Progenitor cell of endocrine pancreas (in vitro differentiated cells): ENCODE measurements around the gene CTBP1. TPM values are rescaled to one million over a fixed set of nuclear protein-coding genes. Genes with fewer than 3 reads are reported as not detected.

Experiments
- DNase-seq: peaks from one replicate; pipeline ENCODE4 v3.0.0; 2021; ENCODE audit warnings: low spot score; ENCODE audit not compliant: unreplicated experiment
- H3K27ac Mint-ChIP-seq: 2 replicates; pipeline ENCODE4 v1.8.0; 2021; ENCODE audit warnings: mild to moderate bottlenecking, moderate library complexity, mixed read lengths
- H3K27me3 Mint-ChIP-seq: 2 replicates; pipeline ENCODE4 v1.8.0; 2021; ENCODE audit warnings: mixed read lengths
- H3K36me3 Mint-ChIP-seq: 2 replicates; pipeline ENCODE4 v1.8.0; 2022; ENCODE audit warnings: mixed read lengths; ENCODE audit not compliant: insufficient read depth
- H3K4me1 Mint-ChIP-seq: 2 replicates; pipeline ENCODE4 v1.8.0; 2021; ENCODE audit warnings: low read depth, mixed read lengths
- H3K4me3 Mint-ChIP-seq: 2 replicates; pipeline ENCODE4 v1.8.0; 2021; ENCODE audit warnings: low read depth, mild to moderate bottlenecking, moderate library complexity, mixed read lengths
- H3K9me3 Mint-ChIP-seq: 2 replicates; pipeline ENCODE4 v1.8.0; 2021; ENCODE audit warnings: low read depth, mixed read lengths
- total RNA-seq: library from RNA; stranded (reverse); gene quantifications from 2 replicates; pipeline ENCODE4 v1.2.1, GENCODE V29; 2021
- TF ChIP-seq, protein P1 (sequence below): fragments of 200-600 bp; sonication (generic); IDR thresholded peaks from one replicate; pipeline ENCODE4 v1.5.0; 2021; ENCODE audit warnings: antibody characterized with exemption, mild to moderate bottlenecking; ENCODE audit not compliant: unreplicated experiment

CTBP1 gene
- total RNA-seq, 1 donor from 2014 or later: 199 TPM

DNA sequence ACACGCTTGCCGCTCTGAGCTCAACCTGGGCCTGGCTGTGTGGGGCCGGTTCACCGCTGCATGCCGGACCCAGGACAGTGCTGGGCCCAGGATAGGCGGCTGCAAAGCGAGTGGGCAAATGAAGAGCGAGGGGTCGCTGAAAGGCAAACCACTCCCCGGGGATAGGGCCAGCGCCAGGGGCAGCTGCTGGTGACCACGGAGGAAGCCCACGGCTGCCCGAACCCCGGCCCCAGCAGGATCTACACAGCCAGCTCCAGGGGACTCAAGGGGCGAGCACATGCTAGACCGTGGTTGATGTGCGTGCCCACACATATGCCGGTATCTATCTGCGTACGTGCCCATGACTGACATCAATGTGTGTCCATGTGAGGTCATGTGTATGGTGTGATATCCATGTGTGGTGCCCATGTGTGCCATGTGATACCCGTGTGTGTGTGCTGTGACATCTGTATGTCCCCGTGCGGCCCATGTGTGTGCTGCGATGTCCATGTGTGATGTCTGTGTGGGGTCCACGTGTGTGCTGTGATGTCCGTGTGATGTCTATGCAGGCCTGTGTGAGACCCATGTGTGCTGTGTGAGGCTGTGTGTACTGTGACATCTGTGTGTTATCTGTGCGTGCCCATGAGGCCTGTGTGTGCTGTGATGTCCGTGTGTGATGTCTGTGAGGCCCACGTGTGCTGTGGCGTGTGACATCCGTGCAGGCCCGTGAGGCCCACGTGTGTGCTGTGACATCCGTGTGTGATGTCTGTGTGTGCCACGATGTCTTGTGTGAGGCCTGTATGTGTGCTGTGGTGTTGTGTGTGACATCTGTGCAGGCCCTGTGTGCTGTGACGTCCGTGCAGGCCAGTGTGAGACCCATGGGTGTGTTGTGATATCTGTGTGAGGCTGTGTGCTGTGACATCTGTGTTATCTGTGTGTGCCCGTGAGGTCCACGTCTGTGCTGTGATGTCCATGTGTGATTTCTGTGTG lies 24.8 kb downstream of the CTBP1 start:
- TF ChIP-seq, protein P1, sequence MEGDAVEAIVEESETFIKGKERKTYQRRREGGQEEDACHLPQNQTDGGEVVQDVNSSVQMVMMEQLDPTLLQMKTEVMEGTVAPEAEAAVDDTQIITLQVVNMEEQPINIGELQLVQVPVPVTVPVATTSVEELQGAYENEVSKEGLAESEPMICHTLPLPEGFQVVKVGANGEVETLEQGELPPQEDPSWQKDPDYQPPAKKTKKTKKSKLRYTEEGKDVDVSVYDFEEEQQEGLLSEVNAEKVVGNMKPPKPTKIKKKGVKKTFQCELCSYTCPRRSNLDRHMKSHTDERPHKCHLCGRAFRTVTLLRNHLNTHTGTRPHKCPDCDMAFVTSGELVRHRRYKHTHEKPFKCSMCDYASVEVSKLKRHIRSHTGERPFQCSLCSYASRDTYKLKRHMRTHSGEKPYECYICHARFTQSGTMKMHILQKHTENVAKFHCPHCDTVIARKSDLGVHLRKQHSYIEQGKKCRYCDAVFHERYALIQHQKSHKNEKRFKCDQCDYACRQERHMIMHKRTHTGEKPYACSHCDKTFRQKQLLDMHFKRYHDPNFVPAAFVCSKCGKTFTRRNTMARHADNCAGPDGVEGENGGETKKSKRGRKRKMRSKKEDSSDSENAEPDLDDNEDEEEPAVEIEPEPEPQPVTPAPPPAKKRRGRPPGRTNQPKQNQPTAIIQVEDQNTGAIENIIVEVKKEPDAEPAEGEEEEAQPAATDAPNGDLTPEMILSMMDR: no peak
- Mint-ChIP-seq H3K4me3 (no peak overlapping the region), H3K4me1 (no peaks in the 10 kb centered on the region), H3K36me3 (peaks cover 37% of the 10 kb centered on the region), H3K27ac (peak overlapping the region; percentile 73), H3K9me3 (no peaks in the 10 kb centered on the region), H3K27me3 (no peaks in the 10 kb centered on the region)
- DNase-seq: no peak

DNA sequence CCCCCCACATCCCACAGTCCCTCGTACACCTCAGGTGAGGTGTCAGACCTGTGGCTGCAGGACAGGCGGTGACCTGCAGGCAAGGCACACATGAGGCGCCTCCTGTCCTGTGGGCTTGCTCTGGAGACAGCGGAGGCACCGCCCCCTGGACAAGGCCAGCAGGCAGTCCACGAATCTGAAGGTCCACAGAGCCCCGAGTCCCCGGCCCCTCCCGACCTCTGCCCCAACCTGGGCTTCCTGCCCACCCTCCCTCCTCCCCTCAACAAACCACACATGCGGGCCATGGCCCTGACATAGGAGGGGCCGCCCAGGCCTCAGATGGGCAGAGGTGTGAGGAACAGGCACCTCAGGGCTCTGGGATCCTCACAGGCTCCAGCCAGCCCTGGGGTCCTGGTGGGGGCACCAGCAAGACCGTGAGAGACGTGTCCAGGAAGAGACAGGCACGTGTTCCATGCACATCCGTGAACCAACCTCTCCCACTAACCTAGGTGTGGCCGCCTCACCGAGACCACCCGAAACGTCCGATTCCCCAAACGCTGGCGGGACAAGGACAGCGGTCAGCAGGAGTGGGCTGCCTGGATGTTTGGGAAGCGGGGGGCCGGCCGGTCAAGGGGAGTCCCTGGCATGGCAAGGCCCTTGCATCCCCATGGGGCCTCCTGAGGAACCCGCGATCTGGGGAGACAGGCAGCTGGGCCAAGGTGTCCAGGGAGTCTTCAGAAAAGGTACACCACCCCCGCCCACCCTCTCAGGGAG lies 25.8 kb downstream of the CTBP1 start:
- Mint-ChIP-seq H3K27me3 (no peaks in the 10 kb centered on the region), H3K4me1 (no peaks in the 10 kb centered on the region), H3K27ac (no peak overlapping the region), H3K36me3 (peaks cover 41% of the 10 kb centered on the region), H3K4me3 (no peak overlapping the region), H3K9me3 (no peaks in the 10 kb centered on the region)
- TF ChIP-seq, protein P1: no peak
- no peak for DNase-seq

DNA sequence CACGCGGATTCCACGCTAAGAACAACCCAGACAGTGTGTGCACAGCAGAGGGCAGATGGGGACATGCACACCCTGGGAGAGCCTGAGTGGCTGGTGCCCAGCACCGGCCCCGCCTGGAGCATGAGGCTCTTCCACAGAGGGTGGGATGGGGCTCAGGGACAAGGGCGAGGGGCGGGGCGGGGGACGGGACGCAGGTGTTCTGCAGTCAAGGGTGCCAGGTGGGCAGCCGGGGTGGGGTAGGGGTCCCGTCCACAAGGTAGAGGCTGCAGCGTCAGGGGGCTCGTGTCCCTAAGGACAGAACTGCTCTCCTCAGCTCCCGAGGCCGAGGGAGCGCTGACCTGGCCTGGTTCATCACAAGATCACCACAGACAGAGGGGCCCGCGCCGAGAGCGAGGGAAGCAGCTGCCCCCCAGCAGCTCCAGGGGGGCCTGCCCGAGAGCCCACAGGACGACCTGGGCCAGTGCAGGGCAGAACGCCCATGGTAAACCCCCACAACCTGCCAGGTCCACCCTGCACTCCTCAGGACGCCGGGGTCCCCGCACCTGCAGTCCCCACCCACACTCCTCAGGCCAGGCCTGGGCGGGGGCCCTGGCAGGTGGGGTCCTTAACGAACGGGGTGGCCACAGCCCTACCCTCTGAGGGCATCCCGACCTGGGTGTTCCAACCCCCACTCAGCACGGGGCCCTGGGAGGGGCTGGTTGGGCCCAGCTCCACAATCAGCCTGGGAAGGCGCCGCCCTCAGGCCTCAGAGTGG lies 26.7 kb downstream of the CTBP1 start:
- Mint-ChIP-seq H3K4me3 (no peak overlapping the region), H3K36me3 (peaks cover 37% of the 10 kb centered on the region), H3K9me3 (no peaks in the 10 kb centered on the region), H3K27me3 (no peaks in the 10 kb centered on the region), H3K27ac (peak overlapping the region; percentile 67), H3K4me1 (no peaks in the 10 kb centered on the region)
- TF ChIP-seq, protein P1: no peak
- no peak for DNase-seq

DNA sequence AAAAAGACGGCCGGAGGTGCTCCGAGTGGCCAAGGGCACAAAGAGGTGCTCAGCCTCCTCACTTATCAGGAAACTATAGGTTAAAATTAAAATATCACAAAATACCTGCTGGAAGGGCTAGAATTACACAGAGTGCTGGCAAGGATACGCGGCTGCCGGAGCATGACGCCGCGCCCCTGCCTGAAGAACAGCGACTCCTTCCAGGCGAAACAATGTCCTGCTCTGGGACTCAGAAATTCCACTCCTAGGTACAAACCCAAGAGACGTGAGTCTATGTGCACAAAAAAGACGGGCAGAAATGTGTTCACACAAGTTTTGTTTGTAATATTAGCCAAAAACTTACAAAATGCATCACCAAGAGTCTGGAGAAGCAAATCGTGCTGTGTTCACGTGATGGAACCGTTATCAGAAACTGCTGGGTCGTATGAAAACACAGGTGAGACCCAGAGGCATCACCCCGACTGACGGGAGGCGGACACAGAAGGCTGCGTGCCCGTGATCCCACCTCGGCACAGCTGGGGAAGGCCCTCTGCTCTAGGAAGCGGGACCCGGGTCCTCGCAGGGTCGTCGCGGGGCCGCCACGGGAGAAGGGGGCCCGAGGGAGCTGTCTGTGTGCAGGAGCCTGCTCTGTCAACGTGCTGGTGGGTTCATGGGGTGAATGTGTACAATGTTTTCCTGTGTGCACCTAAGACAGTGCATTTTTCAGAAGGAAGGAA lies 27.6 kb downstream of the CTBP1 start:
- TF ChIP-seq, protein P1: no peak
- H3K36me3 Mint-ChIP-seq: peaks cover 32% of the 10 kb centered on the region
- no peaks in the 10 kb centered on the region for H3K4me1 Mint-ChIP-seq

More for the DNA sequence above, 27.6 kb downstream of the CTBP1 start:
- H3K4me3 Mint-ChIP-seq: no peak overlapping the region
- peak overlapping the region; percentile 67 for H3K27ac Mint-ChIP-seq
- no peaks in the 10 kb centered on the region for H3K9me3 Mint-ChIP-seq
- H3K27me3 Mint-ChIP-seq: no peaks in the 10 kb centered on the region
- DNase-seq: no peak
